ENCODE data around the gene TMC7.

The TMC7 gene

DNA sequence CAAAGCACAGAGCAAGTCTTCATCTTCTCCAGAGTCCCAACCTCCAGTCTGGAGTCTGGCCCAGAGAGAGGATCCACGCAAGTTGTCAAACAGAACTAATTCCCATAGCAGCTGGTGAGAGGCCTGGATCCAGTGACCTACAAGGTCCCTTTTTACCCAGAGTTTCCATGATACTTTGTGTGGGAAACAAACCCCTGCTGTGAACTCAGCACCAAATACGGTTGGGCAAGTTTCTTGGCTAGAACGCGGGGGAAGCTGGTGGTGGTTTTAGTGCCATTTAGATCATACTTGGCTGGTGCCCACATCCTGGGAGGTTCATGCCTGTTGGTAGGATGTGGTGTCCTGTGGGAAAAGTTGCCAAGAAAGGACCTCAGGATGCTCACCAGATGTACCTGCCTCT, 18.1 kb downstream of the TMC7 start:
- no peak overlapping the region for H3K4me3 ChIP-seq (ENCODE audit: control insufficient read depth, low read depth, low read length)
- peak; percentile 91 for DNase-seq (ENCODE audit: low read depth)
- TF ChIP-seq, protein P1, sequence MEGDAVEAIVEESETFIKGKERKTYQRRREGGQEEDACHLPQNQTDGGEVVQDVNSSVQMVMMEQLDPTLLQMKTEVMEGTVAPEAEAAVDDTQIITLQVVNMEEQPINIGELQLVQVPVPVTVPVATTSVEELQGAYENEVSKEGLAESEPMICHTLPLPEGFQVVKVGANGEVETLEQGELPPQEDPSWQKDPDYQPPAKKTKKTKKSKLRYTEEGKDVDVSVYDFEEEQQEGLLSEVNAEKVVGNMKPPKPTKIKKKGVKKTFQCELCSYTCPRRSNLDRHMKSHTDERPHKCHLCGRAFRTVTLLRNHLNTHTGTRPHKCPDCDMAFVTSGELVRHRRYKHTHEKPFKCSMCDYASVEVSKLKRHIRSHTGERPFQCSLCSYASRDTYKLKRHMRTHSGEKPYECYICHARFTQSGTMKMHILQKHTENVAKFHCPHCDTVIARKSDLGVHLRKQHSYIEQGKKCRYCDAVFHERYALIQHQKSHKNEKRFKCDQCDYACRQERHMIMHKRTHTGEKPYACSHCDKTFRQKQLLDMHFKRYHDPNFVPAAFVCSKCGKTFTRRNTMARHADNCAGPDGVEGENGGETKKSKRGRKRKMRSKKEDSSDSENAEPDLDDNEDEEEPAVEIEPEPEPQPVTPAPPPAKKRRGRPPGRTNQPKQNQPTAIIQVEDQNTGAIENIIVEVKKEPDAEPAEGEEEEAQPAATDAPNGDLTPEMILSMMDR (IDR thresholded peaks at IDR 0.05; ENCODE audit: control insufficient read depth, insufficient read depth, low read depth, low read length, missing control alignments) = no peak

DNA sequence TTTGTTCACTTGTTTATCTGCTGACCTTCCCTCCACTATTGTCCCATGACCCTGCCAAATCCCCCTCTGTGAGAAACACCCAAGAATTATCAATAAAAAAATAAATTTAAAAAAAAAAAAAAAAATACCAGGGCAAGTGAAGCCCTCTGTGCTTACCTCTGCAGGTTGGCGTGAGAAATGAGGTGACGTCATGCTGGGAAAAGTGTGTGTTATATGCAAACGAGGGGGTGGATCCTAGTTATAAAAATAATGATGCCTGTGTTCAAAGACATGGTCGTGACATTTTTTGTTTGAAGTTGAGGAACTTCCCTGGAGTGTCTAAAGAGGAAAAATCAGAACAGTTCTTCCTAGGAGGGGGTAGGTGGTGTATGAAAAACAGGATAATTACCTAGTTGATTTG, 20.2 kb downstream of the TMC7 start:
- H3K4me3 ChIP-seq (ENCODE audit: control insufficient read depth, low read depth, low read length) = no peak overlapping the region
- TF ChIP-seq, protein P1 (IDR thresholded peaks at IDR 0.05; ENCODE audit: control insufficient read depth, insufficient read depth, low read depth, low read length, missing control alignments) = no peak
- DNase-seq (ENCODE audit: low read depth) = no peak

DNA sequence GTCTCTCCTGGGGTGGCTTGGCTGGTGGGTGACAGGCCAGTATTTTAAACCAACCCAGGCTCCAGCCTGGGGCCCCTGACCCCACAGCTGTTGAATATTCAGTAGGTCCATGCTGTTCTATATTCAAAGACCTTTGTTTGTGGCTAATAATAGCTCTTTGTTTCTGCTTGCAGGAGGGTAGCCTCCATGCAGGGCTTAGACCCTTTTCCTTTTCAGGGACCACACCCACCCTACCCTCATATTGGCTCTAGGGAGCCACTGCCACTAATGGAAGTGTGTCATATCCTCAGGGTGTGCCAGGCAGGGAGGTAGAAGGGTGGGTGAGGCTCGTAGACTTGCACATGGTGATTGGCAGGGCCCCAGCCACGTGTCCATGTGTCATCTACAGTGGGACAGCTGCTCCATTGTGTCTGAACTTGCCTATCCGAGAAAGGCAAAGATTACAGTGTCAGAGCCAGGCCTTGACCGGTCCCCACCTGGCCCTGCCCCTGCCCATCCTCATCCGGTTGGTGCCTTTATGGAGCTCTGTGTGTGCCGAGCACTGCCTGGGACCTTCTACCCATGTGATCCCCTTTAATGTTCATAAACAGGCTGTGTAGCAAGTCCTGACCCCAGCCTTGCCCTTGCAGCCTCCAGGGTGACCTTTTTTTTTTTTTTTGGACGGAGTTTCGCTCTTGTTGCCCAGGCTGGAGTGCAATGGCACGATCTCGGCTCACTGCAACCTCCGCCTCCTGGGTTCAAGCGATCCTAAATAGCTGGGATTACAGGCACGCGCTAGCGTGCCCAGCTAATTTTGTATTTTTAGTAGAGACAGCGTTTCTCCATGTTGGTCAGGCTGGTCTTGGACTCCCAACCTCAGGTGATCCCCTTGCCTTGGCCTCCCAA, 22.1 kb downstream of the TMC7 start:
- no peak for DNase-seq (ENCODE audit: low read depth)
- TF ChIP-seq, protein P1 (IDR thresholded peaks at IDR 0.05; ENCODE audit: control insufficient read depth, insufficient read depth, low read depth, low read length, missing control alignments) = no peak

DNA sequence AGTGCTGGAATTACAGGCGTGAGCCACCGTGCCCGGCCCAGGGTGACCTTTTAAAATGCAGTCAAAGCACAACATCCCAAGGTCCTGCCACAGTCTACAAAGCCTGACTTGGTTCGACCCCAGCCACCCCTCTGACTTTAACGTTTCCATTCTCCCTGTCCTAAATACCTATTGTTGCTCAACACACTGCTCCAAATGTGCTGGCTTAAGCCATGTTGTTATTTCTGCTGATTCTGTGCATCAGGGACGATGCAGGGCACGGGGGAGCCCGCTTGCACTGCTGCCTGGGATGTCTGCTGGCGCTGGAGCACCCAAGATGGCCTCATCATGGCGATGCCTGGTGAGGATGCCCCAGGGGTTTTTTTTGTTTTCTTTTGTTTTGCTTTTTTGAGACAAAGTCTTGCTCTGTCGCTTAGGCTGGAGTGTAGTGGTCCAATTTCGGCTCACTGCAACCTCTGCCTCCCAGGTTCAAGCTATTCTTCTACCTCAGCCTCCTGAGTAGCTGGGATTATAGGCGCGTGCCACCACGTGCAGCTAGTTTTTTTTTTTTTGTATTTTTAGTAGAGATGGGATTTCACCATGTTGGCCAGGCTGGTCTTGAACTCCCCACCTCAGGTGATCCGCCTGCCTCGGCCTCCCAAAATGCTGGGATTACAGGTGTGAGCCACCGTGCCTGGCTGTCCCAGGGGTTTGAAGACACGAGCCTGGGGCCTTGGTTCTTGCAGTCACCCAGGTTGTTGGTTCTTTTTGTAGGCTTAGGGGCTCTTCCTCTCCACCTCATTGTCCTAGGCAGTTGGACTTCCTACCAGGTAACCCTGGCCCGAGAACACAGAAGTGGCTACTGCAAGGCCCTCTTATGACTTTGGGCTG, 22.9 kb downstream of the TMC7 start:
- TF ChIP-seq, protein P1 (IDR thresholded peaks at IDR 0.05; ENCODE audit: control insufficient read depth, insufficient read depth, low read depth, low read length, missing control alignments) = no peak
- no peak for DNase-seq (ENCODE audit: low read depth)
- H3K4me3 ChIP-seq (ENCODE audit: control insufficient read depth, low read depth, low read length) = no peak overlapping the region

More for the DNA sequence above, 22.1 kb downstream of the TMC7 start:
- H3K4me3 ChIP-seq (ENCODE audit: control insufficient read depth, low read depth, low read length) = no peak overlapping the region

DNA sequence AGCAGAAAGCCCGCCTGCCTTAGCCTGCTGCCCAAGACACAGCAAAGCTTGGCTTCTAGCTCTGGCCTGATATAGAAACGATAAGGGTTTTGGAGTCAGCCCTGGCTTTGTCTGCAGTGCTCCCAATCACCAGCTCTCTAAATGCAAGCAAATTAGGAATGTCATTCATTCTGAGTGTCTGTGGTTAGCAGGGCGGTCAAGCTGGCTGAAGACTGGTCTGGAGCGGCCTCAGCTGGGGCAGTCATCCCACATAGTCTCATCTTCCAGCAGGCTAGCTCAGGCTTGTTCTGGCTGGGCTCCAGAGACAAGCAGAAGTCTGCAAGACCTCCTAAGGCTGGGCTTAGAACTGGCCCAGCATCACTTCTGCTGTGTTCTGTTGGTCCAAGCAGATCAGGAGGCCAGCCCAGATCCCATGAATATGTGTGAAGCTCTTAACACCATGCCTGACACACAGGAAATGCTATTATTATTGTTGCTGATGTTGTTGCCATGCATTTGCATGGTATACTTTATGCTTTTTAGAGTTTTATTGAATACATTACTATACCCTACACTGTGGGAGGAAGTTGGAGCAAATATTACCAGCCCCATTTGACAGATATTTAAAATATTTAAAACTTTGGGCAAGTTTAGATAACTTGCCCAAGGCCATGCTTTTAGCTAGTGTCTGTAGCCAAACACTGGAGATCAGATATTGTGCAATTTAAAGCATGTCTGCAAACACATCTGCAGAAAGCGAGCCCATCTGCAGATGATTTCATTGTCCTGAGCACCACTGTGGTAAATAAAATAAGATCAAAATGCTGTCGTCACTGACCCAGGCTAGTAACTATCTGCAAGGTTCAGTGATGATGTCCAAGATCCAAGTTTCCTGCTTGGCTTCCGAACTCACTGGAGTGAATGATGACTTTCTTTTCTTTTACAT, 24.8 kb downstream of the TMC7 start:
- TF ChIP-seq, protein P1 (IDR thresholded peaks at IDR 0.05; ENCODE audit: control insufficient read depth, insufficient read depth, low read depth, low read length, missing control alignments) = no peak
- DNase-seq (ENCODE audit: low read depth) = peak; percentile 63
- H3K4me3 ChIP-seq (ENCODE audit: control insufficient read depth, low read depth, low read length) = no peak overlapping the region

Measured in AG09309 (cell line).